Left ventricle myocardium inferior (tissue), 1 donor: ENCODE measurements around the gene SPG7. TPM values are rescaled to one million over a fixed set of nuclear protein-coding genes. Genes with fewer than 3 reads are reported as not detected.
"Not testable (repeated sequence)": the region's sequence is repeated elsewhere in the genome, so short reads cannot be mapped to it uniquely, and the experiment has no call there.

ENCODE experiments used
- DNase-seq: peaks from one replicate; pipeline ENCODE4 v3.0.0-alpha.2; 2020
- H3K27ac ChIP-seq: fragments of 200-600 bp; replicated peaks from 2 replicates; pipeline ENCODE4 v1.8.0; 2021
- H3K27me3 ChIP-seq: fragments of 200-600 bp; 2 replicates; pipeline ENCODE4 v1.8.0; 2021; ENCODE audit warnings: low read depth
- H3K36me3 ChIP-seq: fragments of 200-600 bp; 2 replicates; pipeline ENCODE4 v1.8.0; 2021
- H3K4me1 ChIP-seq: fragments of 200-600 bp; 2 replicates; pipeline ENCODE4 v1.8.0; 2021
- H3K4me3 ChIP-seq: fragments of 200-600 bp; 2 replicates; pipeline ENCODE4 v1.8.0; 2021; ENCODE audit warnings: mild to moderate bottlenecking, moderate library complexity
- H3K9me3 ChIP-seq: fragments of 200-600 bp; replicated peaks from 2 replicates; pipeline ENCODE4 v1.8.0; 2021
- intact Hi-C: fragments of 100-400 bp; cut with micrococcal nuclease; formaldehyde crosslinking; loops from one replicate; pipeline ENCODE4 v1.11.0; 2022
- total RNA-seq: library from RNA; stranded (reverse); fragmentation: NEBNext Ultra II Directional; extraction: Animal tissue kit (Norgen Biotek cat#: 25700); gene quantifications from one replicate; pipeline ENCODE4 v1.2.1, GENCODE V29; 2021
- TF ChIP-seq, protein P1 (sequence below): fragments of 200-600 bp; IDR thresholded peaks from 2 replicates; pipeline ENCODE4 v1.8.0; 2021; ENCODE audit warnings: antibody characterized with exemption, mild to moderate bottlenecking, borderline replicate concordance
- donor health status: DM: no; HTN: yes; CAD: no; lungs with severe emphysema.

Gene SPG7
- total RNA-seq, 1 donor from 2014 or later = 104 TPM

DNA sequence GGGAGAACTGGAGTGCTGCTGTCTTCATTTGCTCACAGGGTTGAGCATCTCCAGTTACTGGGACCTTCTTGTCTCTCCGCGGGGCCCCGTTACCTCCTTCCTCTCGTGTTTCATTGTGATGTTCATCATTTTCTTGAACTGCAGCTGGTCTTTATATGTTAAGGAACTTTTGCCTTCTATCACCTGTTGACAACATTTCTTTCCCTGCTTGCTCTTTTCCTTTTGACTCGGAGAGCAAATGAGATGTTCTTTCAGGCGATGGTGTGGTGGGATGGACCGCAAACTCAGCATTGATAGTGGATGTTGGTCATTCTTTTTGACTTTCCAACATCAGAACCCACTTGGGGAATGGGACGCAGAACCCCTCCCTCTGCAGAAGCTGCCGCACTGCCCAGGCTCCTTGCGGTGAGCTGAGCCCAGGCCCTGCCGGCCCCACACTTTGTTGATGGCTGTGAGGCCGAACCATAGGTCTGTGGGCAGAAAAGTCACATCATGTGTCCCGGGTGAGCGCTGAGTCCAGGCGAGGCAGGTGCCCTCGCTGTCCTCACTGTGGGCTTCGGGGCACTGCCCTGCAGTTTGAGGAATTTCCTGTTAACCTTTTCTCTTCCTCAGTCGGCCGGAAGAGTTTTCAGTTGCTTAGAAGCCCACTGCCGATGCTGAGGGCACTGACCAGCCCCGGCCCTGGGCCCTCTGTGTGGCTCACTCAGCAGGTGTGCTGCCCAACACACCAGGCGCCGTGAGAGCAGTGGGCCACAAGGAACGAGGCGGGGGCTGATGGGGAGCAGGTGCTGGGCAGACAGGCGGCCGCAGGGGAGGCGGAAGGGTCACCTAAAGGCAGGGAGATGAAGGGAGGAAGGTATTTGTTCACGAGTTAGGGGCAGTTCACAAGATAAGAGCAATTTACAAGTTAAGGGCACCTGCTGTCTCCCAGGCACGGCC is 59.7 kb downstream of the SPG7 start:
- intact Hi-C loops = no loop called here
- no peak overlapping the region for H3K27ac ChIP-seq
- peaks cover 47% of the 10 kb centered on the region for H3K27me3 ChIP-seq
- no peak for DNase-seq
- peaks cover 34% of the 10 kb centered on the region for H3K4me1 ChIP-seq
- no peaks in the 10 kb centered on the region for H3K9me3 ChIP-seq
- H3K4me3 ChIP-seq = no peak overlapping the region
- H3K36me3 ChIP-seq = peaks cover 20% of the 10 kb centered on the region
- TF ChIP-seq, protein P1, sequence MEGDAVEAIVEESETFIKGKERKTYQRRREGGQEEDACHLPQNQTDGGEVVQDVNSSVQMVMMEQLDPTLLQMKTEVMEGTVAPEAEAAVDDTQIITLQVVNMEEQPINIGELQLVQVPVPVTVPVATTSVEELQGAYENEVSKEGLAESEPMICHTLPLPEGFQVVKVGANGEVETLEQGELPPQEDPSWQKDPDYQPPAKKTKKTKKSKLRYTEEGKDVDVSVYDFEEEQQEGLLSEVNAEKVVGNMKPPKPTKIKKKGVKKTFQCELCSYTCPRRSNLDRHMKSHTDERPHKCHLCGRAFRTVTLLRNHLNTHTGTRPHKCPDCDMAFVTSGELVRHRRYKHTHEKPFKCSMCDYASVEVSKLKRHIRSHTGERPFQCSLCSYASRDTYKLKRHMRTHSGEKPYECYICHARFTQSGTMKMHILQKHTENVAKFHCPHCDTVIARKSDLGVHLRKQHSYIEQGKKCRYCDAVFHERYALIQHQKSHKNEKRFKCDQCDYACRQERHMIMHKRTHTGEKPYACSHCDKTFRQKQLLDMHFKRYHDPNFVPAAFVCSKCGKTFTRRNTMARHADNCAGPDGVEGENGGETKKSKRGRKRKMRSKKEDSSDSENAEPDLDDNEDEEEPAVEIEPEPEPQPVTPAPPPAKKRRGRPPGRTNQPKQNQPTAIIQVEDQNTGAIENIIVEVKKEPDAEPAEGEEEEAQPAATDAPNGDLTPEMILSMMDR = no peak

DNA sequence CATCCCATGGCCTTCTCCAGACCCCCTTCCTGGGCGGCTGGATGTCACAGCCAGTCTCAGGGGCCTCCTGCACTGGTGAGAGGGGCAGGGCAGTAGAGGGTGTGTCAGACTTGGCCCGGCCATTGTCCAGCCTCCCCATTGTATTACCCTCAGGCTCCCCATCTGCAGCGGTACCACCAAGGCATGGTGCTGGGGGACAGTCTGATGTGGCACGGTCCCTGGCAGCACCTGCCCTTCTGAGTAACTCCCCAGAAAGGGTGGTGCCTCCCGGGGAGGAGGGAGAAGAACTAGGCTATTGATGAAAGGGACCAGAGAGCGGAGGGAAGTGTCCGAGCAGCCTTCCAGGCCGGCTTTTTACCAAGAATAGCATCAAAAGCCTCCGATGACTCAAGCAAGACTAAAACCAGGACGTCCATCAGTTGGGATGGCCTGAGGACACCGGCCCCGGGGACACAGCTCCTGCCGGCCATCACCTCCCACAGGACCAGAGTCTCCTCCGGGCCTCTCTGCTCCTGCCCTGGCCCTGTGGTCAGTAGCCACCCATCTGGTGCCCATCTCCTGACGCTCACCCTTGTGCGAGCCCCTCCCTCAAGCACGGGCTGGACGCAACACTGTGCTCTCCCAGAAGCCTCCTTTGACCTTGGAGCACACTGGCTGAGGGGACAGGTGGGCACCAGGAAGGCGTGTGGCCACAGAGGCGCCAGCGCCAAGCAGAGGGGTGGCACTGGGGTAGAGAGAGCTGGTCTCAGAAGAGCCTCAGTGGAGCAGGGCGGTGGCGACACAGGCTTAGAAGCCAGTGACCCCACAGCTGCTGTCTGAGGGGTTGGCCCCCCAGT is 61.5 kb downstream of the SPG7 start:
- DNase-seq = no peak
- Histone ChIP-seq H3K27ac (no peak overlapping the region), H3K36me3 (peaks cover 2% of the 10 kb centered on the region), H3K9me3 (no peaks in the 10 kb centered on the region), H3K27me3 (peaks cover 65% of the 10 kb centered on the region), H3K4me1 (peaks cover 28% of the 10 kb centered on the region), H3K4me3 (no peak overlapping the region)
- TF ChIP-seq, protein P1 = no peak
- intact Hi-C loops = no loop called here

DNA sequence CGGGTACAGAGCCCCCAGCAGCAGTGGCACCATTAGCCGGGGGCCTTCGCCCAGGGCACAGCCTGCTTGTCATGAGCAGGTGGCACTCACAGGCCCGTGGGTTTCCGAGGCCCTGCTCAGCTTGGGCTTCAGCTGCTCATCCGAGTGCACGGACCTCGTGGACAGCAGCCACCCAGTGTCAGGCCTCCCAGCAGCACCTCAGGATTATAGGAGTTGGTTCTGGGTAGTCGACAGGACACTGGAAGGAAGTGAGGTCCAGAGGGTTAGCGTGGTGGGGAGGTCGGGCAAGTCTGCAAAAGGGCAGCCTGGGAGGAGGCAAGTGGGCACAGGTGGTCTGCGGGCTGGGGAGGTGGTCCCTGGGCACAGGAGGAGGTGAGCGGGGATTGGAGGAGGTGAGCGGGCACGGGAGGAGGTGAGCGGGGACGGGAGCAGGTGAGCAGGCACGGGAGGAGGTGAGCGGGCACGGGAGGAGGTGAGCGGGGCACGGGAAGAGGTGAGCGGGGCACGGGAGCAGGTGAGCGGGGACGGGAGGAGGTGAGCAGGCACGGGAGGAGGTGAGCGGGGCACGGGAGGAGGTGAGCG is 62.2 kb downstream of the SPG7 start:
- no peak for DNase-seq
- Histone ChIP-seq H3K36me3 (no peaks in the 10 kb centered on the region), H3K9me3 (no peaks in the 10 kb centered on the region), H3K4me1 (peaks cover 28% of the 10 kb centered on the region), H3K27ac (no peak overlapping the region), H3K27me3 (peaks cover 72% of the 10 kb centered on the region), H3K4me3 (no peak overlapping the region)
- intact Hi-C loops = no loop called here
- TF ChIP-seq, protein P1 = no peak

DNA sequence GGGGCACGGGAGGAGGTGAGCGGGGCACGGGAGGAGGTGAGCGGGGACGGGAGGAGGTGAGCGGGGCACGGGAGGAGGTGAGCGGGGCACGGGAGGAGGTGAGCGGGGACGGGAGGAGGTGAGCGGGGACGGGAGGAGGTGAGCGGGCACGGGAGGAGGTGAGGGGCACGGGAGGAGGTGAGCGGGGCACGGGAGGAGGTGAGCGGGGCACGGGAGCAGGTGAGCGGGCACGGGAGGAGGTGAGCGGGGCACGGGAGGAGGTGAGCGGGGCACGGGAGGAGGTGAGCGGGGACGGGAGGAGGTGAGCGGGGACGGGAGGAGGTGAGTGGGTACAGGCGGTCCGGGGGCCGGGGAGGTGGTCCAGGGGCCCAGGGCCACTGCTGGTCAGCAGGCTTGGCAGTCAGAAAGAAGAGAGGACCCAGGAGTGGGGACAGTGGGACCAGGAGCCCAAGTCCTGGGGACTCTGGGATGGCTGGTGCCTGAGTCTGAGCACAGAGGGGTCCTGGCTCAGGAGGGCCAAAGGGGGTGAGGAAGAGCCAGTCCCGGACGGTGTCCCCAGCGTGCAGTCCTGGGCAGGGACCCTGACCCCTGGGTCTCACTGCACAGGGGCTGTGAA is 62.9 kb downstream of the SPG7 start:
- H3K9me3 ChIP-seq, H3K4me3 ChIP-seq, intact Hi-C loops, H3K27ac ChIP-seq, H3K36me3 ChIP-seq, DNase-seq: not testable (repeated sequence)
- peaks cover 79% of the 10 kb centered on the region for H3K27me3 ChIP-seq
- H3K4me1 ChIP-seq = peaks cover 26% of the 10 kb centered on the region

DNA sequence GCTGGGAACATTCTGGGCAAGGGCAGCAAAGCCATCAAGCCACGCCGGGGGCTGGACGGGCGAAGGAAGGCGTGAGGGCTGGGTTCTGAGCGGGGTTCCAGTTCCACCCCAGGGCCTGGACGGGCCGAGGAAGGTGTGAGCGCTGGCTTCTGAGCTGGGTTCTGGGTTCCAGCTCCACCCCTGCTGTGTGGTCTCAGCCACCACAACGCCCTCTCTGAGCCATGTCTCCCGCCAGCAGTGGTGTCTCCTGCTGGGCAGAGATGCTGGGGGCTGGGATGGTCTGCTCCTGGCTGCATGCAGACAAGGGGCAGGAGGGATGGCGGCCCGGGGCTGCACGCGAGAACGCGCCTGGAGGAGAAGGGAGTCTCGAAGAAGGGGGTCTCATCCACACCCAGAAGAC is 63.4 kb downstream of the SPG7 start:
- intact Hi-C loops = no loop called here
- Histone ChIP-seq H3K27me3 (peaks cover 84% of the 10 kb centered on the region), H3K27ac (no peak overlapping the region), H3K4me1 (peaks cover 27% of the 10 kb centered on the region), H3K9me3 (no peaks in the 10 kb centered on the region), H3K36me3 (no peaks in the 10 kb centered on the region), H3K4me3 (no peak overlapping the region)
- no peak for DNase-seq
- TF ChIP-seq, protein P1 = no peak
